Vein endothelial cell (primary cell): ENCODE results near the gene GLYATL3. TPM values are rescaled to one million over a fixed set of nuclear protein-coding genes. Genes with fewer than 3 reads are reported as not detected.

ENCODE experiments used
- total RNA-seq: library from RNA; depleted of rRNA; stranded (reverse); fragments of >200 nt; gene quantifications from 2 replicates; pipeline ENCODE4 v1.2.3, GENCODE V29; 2012

Gene GLYATL3
- not detected in 2 replicates for total RNA-seq

GRCh38 chr6:49499623-49500022 lies at the start of gene GLYATL3:
GLYATL3 (plus strand) TSS chr6:49499923; CDS start chr6:49511991, 12,068 bp downstream.

GRCh38 chr6:49462927-49463611 lies 36.7 kb upstream of the GLYATL3 start, which contains the start of the genes CENPQ and MMUT:
CENPQ (plus strand) TSS chr6:49463370; CDS start chr6:49470177, 6,807 bp downstream.
MMUT (minus strand) TSS chr6:49463253; CDS start chr6:49459466, 3,787 bp downstream.

GRCh38 chr6:49550492-49551077 lies 50.9 kb downstream of the GLYATL3 start, which contains the start of gene C6orf141:
C6orf141 (plus strand) TSS chr6:49550668; CDS start chr6:49550793, 125 bp downstream.

Other genes with a start within 250 kb of the GLYATL3 start
- 10.1 and 13.4 TPM in 2 replicates for gene MMUT, start 36.7 kb upstream of the GLYATL3 start, total RNA-seq
- gene CENPQ, start 36.6 kb upstream of the GLYATL3 start, total RNA-seq, result 4.2 and 7.8 TPM in 2 replicates
- gene C6orf141, start 50.7 kb downstream of the GLYATL3 start, total RNA-seq, result 30.7 and 34.2 TPM in 2 replicates
- gene RHAG, start 136.9 kb downstream of the GLYATL3 start, total RNA-seq, result not detected in 2 replicates
- gene CRISP2, start 213.6 kb downstream of the GLYATL3 start, total RNA-seq, result not detected in 2 replicates
- gene CRISP3, start 244.5 kb downstream of the GLYATL3 start, total RNA-seq, result not detected in 2 replicates